ENCODE results near the gene CARD9. TPM values are rescaled to one million over a fixed set of nuclear protein-coding genes. Genes with fewer than 3 reads are reported as not detected.
A peak's percentile ranks its signal among the peaks of the same experiment; 100 is the strongest.
"Not testable (repeated sequence)": the region's sequence is repeated elsewhere in the genome, so short reads cannot be mapped to it uniquely, and the experiment has no call there.

Gene CARD9
- 1 to 10 TPM; 1.6 to 2.7 (median 2.3) TPM for polyA plus RNA-seq (ENCODE audit: insufficient read length in 4 of 4)

- no peak for DNase-seq (ENCODE audit: low read depth in 4 of 4, low spot score in 3 of 4)
Measured at GRCh38 chr9:136373300-136374182, at the start of gene CARD9. TSS of gene CARD9 (minus strand) at chr9:136373669. CDS start at chr9:136372078, 1,591 bp downstream.

GRCh38 chr9:136422876-136423275 lies 49.4 kb upstream of the CARD9 start:
- DNase-seq (ENCODE audit: low read depth in 4 of 4, low spot score in 3 of 4): no peak

GRCh38 chr9:136421791-136422190 lies 48.3 kb upstream of the CARD9 start:
- no peak for DNase-seq (ENCODE audit: low read depth in 4 of 4, low spot score in 3 of 4)

GRCh38 chr9:136419092-136419420 lies 45.6 kb upstream of the CARD9 start:
- no peak for DNase-seq (ENCODE audit: low read depth in 4 of 4, low spot score in 3 of 4)

GRCh38 chr9:136418182-136419091 lies 45.0 kb upstream of the CARD9 start:
- DNase-seq (ENCODE audit: low read depth in 4 of 4, low spot score in 3 of 4): no peak

- DNase-seq (ENCODE audit: low read depth in 4 of 4, low spot score in 3 of 4): no peak
Measured at GRCh38 chr9:136416914-136417313, 43.4 kb upstream of the CARD9 start.

GRCh38 chr9:136416427-136416826 lies 43.0 kb upstream of the CARD9 start:
- DNase-seq (ENCODE audit: low read depth in 4 of 4, low spot score in 3 of 4): no peak

GRCh38 chr9:136412962-136413361 lies 39.5 kb upstream of the CARD9 start:
- DNase-seq (ENCODE audit: low read depth in 4 of 4, low spot score in 3 of 4): no peak

- DNase-seq (ENCODE audit: low read depth in 4 of 4, low spot score in 3 of 4): no peak
Measured at GRCh38 chr9:136411378-136411777, 37.9 kb upstream of the CARD9 start.

GRCh38 chr9:136410500-136411287 lies 37.2 kb upstream of the CARD9 start, which contains the start of the genes ENTR1 and PMPCA:
TSS of gene ENTR1 (minus strand) at chr9:136410614. CDS start at chr9:136410397, 217 bp downstream.
TSS of gene PMPCA (plus strand) at chr9:136410658. CDS start at chr9:136410669, 11 bp downstream.
- DNase-seq (ENCODE audit: low read depth in 4 of 4, low spot score in 3 of 4): peak; percentile 72 to 82 (median 79)

GRCh38 chr9:136409557-136410455 lies 36.3 kb upstream of the CARD9 start:
- no peak for DNase-seq (ENCODE audit: low read depth in 4 of 4, low spot score in 3 of 4)

GRCh38 chr9:136407911-136408310 lies 34.4 kb upstream of the CARD9 start:
- DNase-seq (ENCODE audit: low read depth in 4 of 4, low spot score in 3 of 4): no peak

GRCh38 chr9:136407061-136407460 lies 33.6 kb upstream of the CARD9 start:
- not testable (repeated sequence) for DNase-seq (ENCODE audit: low read depth in 4 of 4, low spot score in 3 of 4)

- DNase-seq (ENCODE audit: low read depth in 4 of 4, low spot score in 3 of 4): not testable (repeated sequence)
Measured at GRCh38 chr9:136405904-136406303, 32.4 kb upstream of the CARD9 start.

- no peak for DNase-seq (ENCODE audit: low read depth in 4 of 4, low spot score in 3 of 4)
Measured at GRCh38 chr9:136405481-136405880, 32.0 kb upstream of the CARD9 start.

GRCh38 chr9:136404801-136405136 lies 31.3 kb upstream of the CARD9 start:
- no peak for DNase-seq (ENCODE audit: low read depth in 4 of 4, low spot score in 3 of 4)

- DNase-seq (ENCODE audit: low read depth in 4 of 4, low spot score in 3 of 4): no peak
Measured at GRCh38 chr9:136403915-136404800, 30.7 kb upstream of the CARD9 start.

GRCh38 chr9:136403538-136403914 lies 30.1 kb upstream of the CARD9 start:
- DNase-seq (ENCODE audit: low read depth in 4 of 4, low spot score in 3 of 4): no peak

GRCh38 chr9:136402067-136402466 lies 28.6 kb upstream of the CARD9 start:
- no peak for DNase-seq (ENCODE audit: low read depth in 4 of 4, low spot score in 3 of 4)

All from right renal pelvis (tissue), 4 donors.